GM23248 (cell line): Measurements from ENCODE around the gene SUSD4. TPM values are rescaled to one million over a fixed set of nuclear protein-coding genes. Genes with fewer than 3 reads are reported as not detected.

ENCODE experiments used
- DNase-seq: peaks from one replicate; pipeline ENCODE4 v3.0.0-alpha.2; 2015
- H2AFZ ChIP-seq: fragments of 200-600 bp; sonication (generic); 2 replicates; pipeline ENCODE4 v1.6.1; 2016; ENCODE audit warnings: antibody characterized with exemption
- H3F3A ChIP-seq: fragments of 200-600 bp; sonication (generic); 2 replicates; pipeline ENCODE4 v1.6.1; 2016; ENCODE audit warnings: mild to moderate bottlenecking, antibody characterized with exemption, mixed run types; ENCODE audit not compliant: insufficient read depth
- H3K27ac ChIP-seq: fragments of 200-600 bp; sonication (generic); 2 replicates; pipeline ENCODE4 v1.5.1; 2016; ENCODE audit warnings: mild to moderate bottlenecking
- H3K27me3 ChIP-seq: fragments of 200-600 bp; sonication (generic); replicated peaks from 2 replicates; pipeline ENCODE4 v1.6.1; 2016; ENCODE audit warnings: mild to moderate bottlenecking; ENCODE audit not compliant: insufficient read depth
- H3K36me3 ChIP-seq: fragments of 200-600 bp; sonication (generic); 2 replicates; pipeline ENCODE4 v1.6.1; 2016; ENCODE audit warnings: low read depth, mild to moderate bottlenecking
- H3K4me1 ChIP-seq: fragments of 200-600 bp; sonication (generic); 2 replicates; pipeline ENCODE4 v1.6.1; 2016; ENCODE audit warnings: mild to moderate bottlenecking; ENCODE audit not compliant: insufficient read depth
- H3K4me2 ChIP-seq: fragments of 200-600 bp; sonication (generic); one replicate; pipeline ENCODE4 v1.6.1; 2016; ENCODE audit warnings: mild to moderate bottlenecking; ENCODE audit not compliant: unreplicated experiment
- H3K4me3 ChIP-seq: fragments of 200-600 bp; sonication (generic); 2 replicates; pipeline ENCODE4 v1.5.1; 2016; ENCODE audit warnings: mild to moderate bottlenecking
- H3K79me2 ChIP-seq: fragments of 200-600 bp; sonication (generic); 2 replicates; pipeline ENCODE4 v1.6.1; 2016; ENCODE audit warnings: mild to moderate bottlenecking; ENCODE audit not compliant: insufficient read depth
- H3K9ac ChIP-seq: fragments of 200-600 bp; sonication (generic); 2 replicates; pipeline ENCODE4 v1.6.1; 2016; ENCODE audit warnings: mild to moderate bottlenecking
- H3K9me2 ChIP-seq: fragments of 200-600 bp; sonication (generic); 2 replicates; pipeline ENCODE4 v1.6.1; 2016; ENCODE audit warnings: mixed run types, mild to moderate bottlenecking, moderate library complexity; ENCODE audit not compliant: insufficient read depth
- H3K9me3 ChIP-seq: fragments of 200-600 bp; sonication (generic); one replicate; pipeline ENCODE4 v1.6.1; 2017; ENCODE audit warnings: low read depth
- H4K20me1 ChIP-seq: fragments of 200-600 bp; sonication (generic); 2 replicates; pipeline ENCODE4 v1.6.0; 2016; ENCODE audit not compliant: insufficient read depth
- EZH2 ChIP-seq: fragments of 200-600 bp; sonication (generic); IDR thresholded peaks from 2 replicates; pipeline ENCODE4 v1.6.1; 2018; ENCODE audit warnings: antibody characterized with exemption, mild to moderate bottlenecking; ENCODE audit not compliant: insufficient read depth, poor library complexity, severe bottlenecking
- EZH2phosphoT487 ChIP-seq: fragments of 200-600 bp; sonication (generic); IDR thresholded peaks from 2 replicates; pipeline ENCODE4 v1.6.1; 2018; ENCODE audit warnings: antibody characterized with exemption, moderate library complexity, mild to moderate bottlenecking, low read depth; ENCODE audit not compliant: insufficient read depth
- WGBS, 2 experiments: methylation state at CpG; one replicate each; pipeline ENCODE4 v1.1.6; 2015 to 2017; ENCODE audit warnings: low lambda C conversion rate in 2 of 2, low coverage in 1 of 2; ENCODE audit errors: missing lambda C conversion rate in 2 of 2; 5-methylcytosine and 5-hydroxymethylcytosine counted together
- in situ Hi-C: fragments of 300-500 bp; cut with MboI; formaldehyde crosslinking; loops from 2 replicates; pipeline ENCODE4 v1.15.0; 2020
- polyA plus RNA-seq: library from polyadenylated mRNA; unstranded; fragments of >200 nt; fragmentation: Nextera tagmentation; extraction: Ambion mirVana; gene quantifications from 2 replicates; pipeline ENCODE4 v1.2.1, GENCODE V29; 2016
- total RNA-seq: library from RNA; depleted of rRNA; stranded (reverse); fragments of >200 nt; shearing (Covaris generic); gene quantifications from 2 replicates; pipeline ENCODE4 v1.2.3, GENCODE V29; 2014

The SUSD4 gene
- total and polyA plus RNA-seq, 2 experiments from 2014 or later = 1.1 to 3.9 TPM

GRCh38 chr1:223328566-223328965, 35.4 kb downstream of the SUSD4 start:
- Histone ChIP-seq H3K27ac (no peak overlapping the region), H3K9ac (no peak overlapping the region), H3K27me3 (peaks cover 5% of the 10 kb centered on the region), H3K36me3 (no peaks in the 10 kb centered on the region), H3K9me2 (no peaks in the 10 kb centered on the region), H3K4me1 (peaks cover 10% of the 10 kb centered on the region), H3K79me2 (no peaks in the 10 kb centered on the region), H3K4me2 (no peak overlapping the region), H3F3A (no peaks in the 10 kb centered on the region), H2AFZ (no peak overlapping the region), H3K9me3 (no peaks in the 10 kb centered on the region), H3K4me3 (no peak overlapping the region), H4K20me1 (no peaks in the 10 kb centered on the region)
- peak; percentile 25 for DNase-seq
- in situ Hi-C loops = no loop called here
- TF ChIP-seq EZH2 = no peak
- TF ChIP-seq EZH2phosphoT487 = no peak
- WGBS, 2 experiments = 80 to 87% methylated on average over 4 of the region's 4 CpGs

DNA sequence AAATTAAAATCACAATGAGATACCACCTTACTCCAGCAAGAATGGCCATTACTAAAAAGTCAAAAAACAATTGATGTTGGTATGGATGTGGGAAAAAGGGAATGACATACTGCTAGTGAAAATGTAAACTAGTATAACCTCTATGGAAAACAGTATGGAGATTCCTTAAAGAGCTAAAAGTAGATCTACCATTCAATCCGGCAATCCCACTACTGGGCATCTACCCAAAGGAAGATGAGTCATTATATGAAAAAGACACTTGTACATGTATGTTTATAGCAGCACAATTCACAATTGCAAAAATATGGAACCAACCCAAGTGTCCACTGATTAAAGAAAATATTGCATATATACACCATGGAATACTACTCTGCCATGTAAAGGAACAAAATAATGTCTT, 37.2 kb downstream of the SUSD4 start:
- Histone ChIP-seq H3K27me3 (peaks cover 22% of the 10 kb centered on the region), H3F3A (no peaks in the 10 kb centered on the region), H3K9ac (no peak overlapping the region), H3K4me1 (peaks cover 4% of the 10 kb centered on the region), H3K4me3 (no peak overlapping the region), H3K9me2 (no peaks in the 10 kb centered on the region), H3K4me2 (no peak overlapping the region), H2AFZ (no peak overlapping the region), H3K27ac (no peak overlapping the region), H3K79me2 (no peaks in the 10 kb centered on the region), H4K20me1 (no peaks in the 10 kb centered on the region), H3K36me3 (no peaks in the 10 kb centered on the region), H3K9me3 (no peaks in the 10 kb centered on the region)
- no peak for DNase-seq
- in situ Hi-C loops = no loop called here
- TF ChIP-seq EZH2 (no peak), EZH2phosphoT487 (no peak)
- WGBS, 2 experiments = 0 to 7% methylated on average over 1 of the region's 1 CpG

GRCh38 chr1:223323491-223324484, 40.2 kb downstream of the SUSD4 start:
- Histone ChIP-seq H2AFZ (no peak overlapping the region), H3K9me3 (no peaks in the 10 kb centered on the region), H3K27me3 (peaks cover 35% of the 10 kb centered on the region), H3K79me2 (no peaks in the 10 kb centered on the region), H3K27ac (no peak overlapping the region), H3K9me2 (no peaks in the 10 kb centered on the region), H3K4me3 (no peak overlapping the region), H3F3A (no peaks in the 10 kb centered on the region), H3K4me2 (no peak overlapping the region), H3K9ac (no peak overlapping the region), H3K4me1 (no peaks in the 10 kb centered on the region), H4K20me1 (no peaks in the 10 kb centered on the region), H3K36me3 (no peaks in the 10 kb centered on the region)
- in situ Hi-C loops = no loop called here
- DNase-seq = no peak
- WGBS, 2 experiments = 40 to 56% methylated on average over 2 of the region's 2 CpGs
- TF ChIP-seq EZH2 = no peak
- no peak for TF ChIP-seq EZH2phosphoT487

DNA sequence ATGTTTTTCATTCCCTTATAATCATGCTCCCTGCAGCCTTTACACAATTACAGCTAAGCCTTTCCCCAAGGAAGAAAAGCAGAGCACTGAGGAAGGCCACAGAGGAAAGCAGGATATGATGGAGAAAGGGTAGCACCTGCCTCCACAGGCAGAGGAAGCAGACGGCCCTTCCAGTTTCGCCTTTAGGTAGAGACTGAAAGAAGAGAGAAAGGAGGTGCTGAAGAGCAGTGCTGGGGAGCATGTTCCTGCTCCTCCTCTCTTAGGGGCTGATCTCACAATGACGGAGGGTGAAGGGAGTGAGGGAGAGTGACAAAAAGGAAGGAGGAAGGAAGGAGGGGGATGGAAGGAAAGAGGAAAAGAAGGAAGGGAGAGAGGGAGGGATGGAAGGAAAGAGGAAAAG, 41.1 kb downstream of the SUSD4 start:
- Histone ChIP-seq H3K9me3 (no peaks in the 10 kb centered on the region), H3K9ac (no peak overlapping the region), H2AFZ (no peak overlapping the region), H3K27ac (no peak overlapping the region), H4K20me1 (no peaks in the 10 kb centered on the region), H3K4me2 (no peak overlapping the region), H3K9me2 (no peaks in the 10 kb centered on the region), H3K4me3 (no peak overlapping the region), H3K79me2 (no peaks in the 10 kb centered on the region), H3K27me3 (peaks cover 35% of the 10 kb centered on the region), H3K4me1 (no peaks in the 10 kb centered on the region), H3K36me3 (no peaks in the 10 kb centered on the region), H3F3A (no peaks in the 10 kb centered on the region)
- no peak for DNase-seq
- TF ChIP-seq EZH2 (no peak), EZH2phosphoT487 (no peak)
- WGBS, 2 experiments = 80 to 81% methylated on average over 3 of the region's 3 CpGs
- in situ Hi-C loops = no loop called here
